MM.1S (cell line): ENCODE results near the gene MIPEP.

Experiments
- CTCF ChIP-seq: fragments of 300-600 bp; sonication (generic); IDR thresholded peaks from 2 replicates; pipeline ENCODE4 v1.5.1; 2016; ENCODE audit warnings: antibody characterized with exemption, low read length, mixed read lengths
- EZH2phosphoT487 ChIP-seq: fragments of 300-600 bp; sonication (generic); IDR thresholded peaks from 2 replicates; pipeline ENCODE4 v1.6.1; 2018; ENCODE audit warnings: antibody characterized with exemption, low read length

- no peak for TF ChIP-seq CTCF
- no peak for TF ChIP-seq EZH2phosphoT487
Measured at GRCh38 chr13:23806874-23807526, 82.2 kb downstream of the MIPEP start.
